H9 (cell line): Measurements from ENCODE around the gene CCND2. TPM values are rescaled to one million over a fixed set of nuclear protein-coding genes. Genes with fewer than 3 reads are reported as not detected.

ENCODE experiments used
- DNase-seq: peaks from one replicate; pipeline ENCODE4 v3.0.0-alpha.2; 2017
- H2AFZ ChIP-seq: one replicate; pipeline ENCODE4 v1.6.1; 2013; ENCODE audit warnings: mild to moderate bottlenecking, low read length, control low read depth, moderate library complexity
- H2AK5ac ChIP-seq: 2 replicates; pipeline ENCODE4 v1.6.1; 2013; ENCODE audit warnings: low read length, control low read depth, mixed read lengths; ENCODE audit not compliant: insufficient read length
- H2BK120ac ChIP-seq: one replicate; pipeline ENCODE4 v1.6.1; 2013; ENCODE audit warnings: low read depth, mild to moderate bottlenecking, low read length, control low read depth, inconsistent platforms; ENCODE audit not compliant: poor library complexity, severe bottlenecking
- H2BK12ac ChIP-seq: 2 replicates; pipeline ENCODE4 v1.6.1; 2013; ENCODE audit warnings: low read length, control low read depth, mixed read lengths, low read depth; ENCODE audit not compliant: insufficient read length
- H2BK15ac ChIP-seq: 2 replicates; pipeline ENCODE4 v1.6.1; 2013; ENCODE audit warnings: low read depth, low read length, control low read depth
- H2BK20ac ChIP-seq: one replicate; pipeline ENCODE4 v1.6.1; 2013; ENCODE audit warnings: low read depth, mild to moderate bottlenecking, low read length, control low read depth, inconsistent platforms; ENCODE audit not compliant: poor library complexity, severe bottlenecking
- H2BK5ac ChIP-seq: 2 replicates; pipeline ENCODE4 v1.6.1; 2013; ENCODE audit warnings: low read length, control low read depth, mixed read lengths; ENCODE audit not compliant: insufficient read length
- H3K14ac ChIP-seq: 2 replicates; pipeline ENCODE4 v1.6.1; 2013; ENCODE audit warnings: low read length, control low read depth; ENCODE audit not compliant: insufficient read depth
- H3K18ac ChIP-seq: 2 replicates; pipeline ENCODE4 v1.6.1; 2013; ENCODE audit warnings: low read depth, mild to moderate bottlenecking, mixed read lengths, low read length, control low read depth; ENCODE audit not compliant: insufficient read length
- H3K23ac ChIP-seq: 2 replicates; pipeline ENCODE4 v1.6.1; 2013; ENCODE audit warnings: low read length, control low read depth, mixed read lengths, low read depth; ENCODE audit not compliant: insufficient read length
- H3K23me2 ChIP-seq: 2 replicates; pipeline ENCODE4 v1.6.1; 2013; ENCODE audit warnings: low read depth, mild to moderate bottlenecking, mixed read lengths, low read length, control low read depth; ENCODE audit not compliant: insufficient read length, poor library complexity, severe bottlenecking
- H3K27ac ChIP-seq: 2 replicates; pipeline ENCODE4 v1.5.1; 2013; ENCODE audit warnings: low read length, control low read depth, mixed read lengths, low read depth; ENCODE audit not compliant: insufficient read length
- H3K27me3 ChIP-seq: 2 replicates; pipeline ENCODE4 v1.6.1; 2013; ENCODE audit warnings: low read length, control low read depth, inconsistent platforms; ENCODE audit not compliant: insufficient read depth
- H3K4ac ChIP-seq: 2 replicates; pipeline ENCODE4 v1.6.1; 2013; ENCODE audit warnings: low read depth, mild to moderate bottlenecking, control low read depth, inconsistent platforms, low read length, moderate library complexity
- H3K4me1 ChIP-seq: 2 replicates; pipeline ENCODE4 v1.6.1; 2013; ENCODE audit warnings: low read length, control low read depth, inconsistent platforms; ENCODE audit not compliant: insufficient read depth
- H3K4me2 ChIP-seq: 2 replicates; pipeline ENCODE4 v1.6.1; 2013; ENCODE audit warnings: low read length, control low read depth, mixed read lengths; ENCODE audit not compliant: insufficient read length, insufficient read depth
- H3K56ac ChIP-seq: 2 replicates; pipeline ENCODE4 v1.6.1; 2013; ENCODE audit warnings: low read depth, mild to moderate bottlenecking, mixed read lengths, low read length, control low read depth; ENCODE audit not compliant: insufficient read length
- H3K79me1 ChIP-seq: 2 replicates; pipeline ENCODE4 v1.6.1; 2013; ENCODE audit warnings: low read depth, mild to moderate bottlenecking, moderate library complexity, low read length, control low read depth, inconsistent platforms; ENCODE audit not compliant: insufficient read depth, poor library complexity, severe bottlenecking
- H3K79me2 ChIP-seq: 2 replicates; pipeline ENCODE4 v1.6.1; 2013; ENCODE audit warnings: low read length, control low read depth, inconsistent platforms; ENCODE audit not compliant: insufficient read depth
- H3K9ac ChIP-seq: 2 replicates; pipeline ENCODE4 v1.6.1; 2013; ENCODE audit warnings: low read length, control low read depth, mixed read lengths; ENCODE audit not compliant: insufficient read length; ENCODE audit errors: extremely low read depth
- H3K9me3 ChIP-seq: one replicate; pipeline ENCODE4 v1.6.1; 2013; ENCODE audit warnings: low read depth, low read length, inconsistent platforms; ENCODE audit not compliant: control insufficient read depth
- H3T11ph ChIP-seq: one replicate; pipeline ENCODE4 v1.6.1; 2013; ENCODE audit warnings: mild to moderate bottlenecking, low read length, control low read depth, inconsistent platforms
- H4K20me1 ChIP-seq: one replicate; pipeline ENCODE4 v1.6.1; 2013; ENCODE audit not compliant: control insufficient read depth, insufficient read length, insufficient read depth
- H4K5ac ChIP-seq: 2 replicates; pipeline ENCODE4 v1.6.1; 2013; ENCODE audit warnings: low read depth, mild to moderate bottlenecking, mixed read lengths, low read length, control low read depth; ENCODE audit not compliant: insufficient read length
- H4K8ac ChIP-seq: replicated peaks from 2 replicates; pipeline ENCODE4 v1.6.1; 2013; ENCODE audit warnings: low read length, control low read depth, mixed read lengths, low read depth; ENCODE audit not compliant: insufficient read length
- H4K91ac ChIP-seq: 2 replicates; pipeline ENCODE4 v1.6.1; 2013; ENCODE audit warnings: low read depth, mild to moderate bottlenecking, moderate library complexity, mixed read lengths, low read length, control low read depth; ENCODE audit not compliant: insufficient read length
- H3K27ac Mint-ChIP-seq, 3 experiments: 2 replicates in 2 of 3; 3 replicates in 1 of 3; pipeline ENCODE4 v1.8.0; 2020 to 2021; ENCODE audit warnings: mixed read lengths in 3 of 3, mild to moderate bottlenecking in 1 of 3, moderate library complexity in 1 of 3
- H3K27me3 Mint-ChIP-seq: 2 replicates; pipeline ENCODE4 v1.8.0; 2021; ENCODE audit warnings: low read depth, mild to moderate bottlenecking, moderate library complexity, mixed read lengths
- H3K36me3 Mint-ChIP-seq, 3 experiments: 2 replicates in 2 of 3; 3 replicates in 1 of 3; pipeline ENCODE4 v1.8.0; 2020 to 2021; ENCODE audit warnings: low read depth in 3 of 3, mixed read lengths in 3 of 3; ENCODE audit not compliant: insufficient read depth in 1 of 3
- H3K4me1 Mint-ChIP-seq, 2 experiments: 2 replicates each; pipeline ENCODE4 v1.8.0; 2020; ENCODE audit warnings: mixed read lengths in 2 of 2
- H3K4me3 Mint-ChIP-seq, 2 experiments: 2 replicates in 1 of 2; 3 replicates in 1 of 2; pipeline ENCODE4 v1.8.0; 2020 to 2021; ENCODE audit warnings: mild to moderate bottlenecking in 2 of 2, mixed read lengths in 2 of 2, moderate library complexity in 1 of 2
- H3K9me3 Mint-ChIP-seq, 2 experiments: 2 replicates in 1 of 2; 3 replicates in 1 of 2; pipeline ENCODE4 v1.8.0; 2020; ENCODE audit warnings: mild to moderate bottlenecking in 2 of 2, mixed read lengths in 2 of 2, moderate library complexity in 1 of 2
- WGBS: extraction: QIAGEN DNeasy Blood & Tissue Kit; methylation state at CpG from one replicate; pipeline ENCODE4 v1.1.7; 2013; ENCODE audit warnings: missing lambda C conversion rate, low lambda C conversion rate, mixed read lengths; ENCODE audit not compliant: insufficient read length; ENCODE audit errors: extremely low coverage; 5-methylcytosine and 5-hydroxymethylcytosine counted together
- long read RNA-seq: library from polyadenylated mRNA; unstranded; transcript quantifications from one replicate; pipeline ENCODE4 v2.0.0, GENCODE V29; 2020
- total RNA-seq: library from RNA; stranded (reverse); gene quantifications from 2 replicates; pipeline ENCODE4 v1.2.1, GENCODE V29; 2021
- TF ChIP-seq, protein P1 (sequence below): fragments of 200-600 bp; sonication (generic); conservative IDR thresholded peaks from 3 replicates; pipeline ENCODE4 v1.8.0; 2021; ENCODE audit warnings: antibody characterized with exemption, mild to moderate bottlenecking

Gene CCND2
- 98.2 and 104 TPM in 2 replicates for total RNA-seq
- long read RNA-seq, full-length matches to known transcripts = 63 of 110 reads
- long read RNA-seq, partial matches to known transcripts = 1 of 110 reads
- long read RNA-seq, other reads (novel, unspliced or antisense) = 46 of 110 reads

DNA sequence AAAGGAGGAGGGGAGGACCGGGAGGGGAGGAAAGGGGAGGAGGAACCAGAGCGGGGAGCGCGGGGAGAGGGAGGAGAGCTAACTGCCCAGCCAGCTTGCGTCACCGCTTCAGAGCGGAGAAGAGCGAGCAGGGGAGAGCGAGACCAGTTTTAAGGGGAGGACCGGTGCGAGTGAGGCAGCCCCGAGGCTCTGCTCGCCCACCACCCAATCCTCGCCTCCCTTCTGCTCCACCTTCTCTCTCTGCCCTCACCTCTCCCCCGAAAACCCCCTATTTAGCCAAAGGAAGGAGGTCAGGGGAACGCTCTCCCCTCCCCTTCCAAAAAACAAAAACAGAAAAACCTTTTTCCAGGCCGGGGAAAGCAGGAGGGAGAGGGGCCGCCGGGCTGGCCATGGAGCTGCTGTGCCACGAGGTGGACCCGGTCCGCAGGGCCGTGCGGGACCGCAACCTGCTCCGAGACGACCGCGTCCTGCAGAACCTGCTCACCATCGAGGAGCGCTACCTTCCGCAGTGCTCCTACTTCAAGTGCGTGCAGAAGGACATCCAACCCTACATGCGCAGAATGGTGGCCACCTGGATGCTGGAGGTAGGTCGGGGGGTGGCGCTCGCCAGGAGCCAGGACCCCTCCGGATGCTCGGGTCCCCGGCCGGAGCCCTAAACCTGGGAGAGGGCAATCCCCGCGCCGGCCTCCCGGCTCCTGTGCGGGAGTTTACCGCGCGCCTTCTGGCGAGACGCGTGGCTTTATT is at the start of gene CCND2:
Gene CCND2, plus strand, starts transcription at position 111 of the 744 bp plus-strand sequence. Its CDS starts 279 bp downstream, at position 390.
- no peak within 1 kb of the TSS for H4K5ac ChIP-seq
- TF ChIP-seq, protein P1, sequence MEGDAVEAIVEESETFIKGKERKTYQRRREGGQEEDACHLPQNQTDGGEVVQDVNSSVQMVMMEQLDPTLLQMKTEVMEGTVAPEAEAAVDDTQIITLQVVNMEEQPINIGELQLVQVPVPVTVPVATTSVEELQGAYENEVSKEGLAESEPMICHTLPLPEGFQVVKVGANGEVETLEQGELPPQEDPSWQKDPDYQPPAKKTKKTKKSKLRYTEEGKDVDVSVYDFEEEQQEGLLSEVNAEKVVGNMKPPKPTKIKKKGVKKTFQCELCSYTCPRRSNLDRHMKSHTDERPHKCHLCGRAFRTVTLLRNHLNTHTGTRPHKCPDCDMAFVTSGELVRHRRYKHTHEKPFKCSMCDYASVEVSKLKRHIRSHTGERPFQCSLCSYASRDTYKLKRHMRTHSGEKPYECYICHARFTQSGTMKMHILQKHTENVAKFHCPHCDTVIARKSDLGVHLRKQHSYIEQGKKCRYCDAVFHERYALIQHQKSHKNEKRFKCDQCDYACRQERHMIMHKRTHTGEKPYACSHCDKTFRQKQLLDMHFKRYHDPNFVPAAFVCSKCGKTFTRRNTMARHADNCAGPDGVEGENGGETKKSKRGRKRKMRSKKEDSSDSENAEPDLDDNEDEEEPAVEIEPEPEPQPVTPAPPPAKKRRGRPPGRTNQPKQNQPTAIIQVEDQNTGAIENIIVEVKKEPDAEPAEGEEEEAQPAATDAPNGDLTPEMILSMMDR = no peak
- no peak within 1 kb of the TSS for H3K23ac ChIP-seq
- peak within 1 kb of the TSS; percentile 90 for H3K18ac ChIP-seq
- Mint-ChIP-seq H3K9me3 (peaks cover 2 to 3% of the 10 kb centered on the region in 2 experiments; a peak in 3 of 5 replicates), H3K27me3 (peaks cover 55% of the 10 kb centered on the region), H3K4me1 (peaks cover 38 to 44% of the 10 kb centered on the region in 2 experiments), H3K27ac (peak within 1 kb of the TSS; percentile 89 to 98 (median 95)), H3K4me3 (peak within 1 kb of the TSS; percentile 88 to 98), H3K36me3 (peaks cover 28 to 33% (median 31%) of the 10 kb centered on the region in 3 experiments)
- H3K27ac ChIP-seq = no peak within 1 kb of the TSS
- H3K9ac ChIP-seq = peak within 1 kb of the TSS; percentile 83
- H3K9me3 ChIP-seq = no peaks in the 10 kb centered on the region
- H3K14ac ChIP-seq = peak within 1 kb of the TSS; percentile 92
- H3T11ph ChIP-seq = no peak within 1 kb of the TSS
- H2AK5ac ChIP-seq = no peak within 1 kb of the TSS
- H2AFZ ChIP-seq = no peak within 1 kb of the TSS
- no peak within 1 kb of the TSS for H2BK12ac ChIP-seq
- peaks cover 4% of the 10 kb centered on the region for H4K20me1 ChIP-seq
- DNase-seq = peak; percentile 96
- WGBS = no CpG with 5 or more reads among the region's 52 CpGs
- no peak within 1 kb of the TSS for H3K4ac ChIP-seq
- H3K27me3 ChIP-seq = no peaks in the 10 kb centered on the region; the same call in 1 of the 2 replicates
- H3K23me2 ChIP-seq = peaks cover 55% of the 10 kb centered on the region
- H3K4me1 ChIP-seq = peaks cover 6% of the 10 kb centered on the region; the same call in 1 of the 2 replicates
- peak within 1 kb of the TSS; percentile 77 for H3K4me2 ChIP-seq
- peaks cover 18% of the 10 kb centered on the region; the same call in 1 of the 2 replicates for H3K79me2 ChIP-seq
- no peak within 1 kb of the TSS for H3K56ac ChIP-seq
- peaks cover 2% of the 10 kb centered on the region for H3K79me1 ChIP-seq
- H4K91ac ChIP-seq = no peak within 1 kb of the TSS
- H2BK120ac ChIP-seq = peak within 1 kb of the TSS; percentile 3
- no peak within 1 kb of the TSS for H2BK20ac ChIP-seq
- H4K8ac ChIP-seq = no peak within 1 kb of the TSS
- H2BK15ac ChIP-seq = no peak within 1 kb of the TSS
- H2BK5ac ChIP-seq = peak within 1 kb of the TSS; percentile 3
